Muscle layer of colon (tissue), 2 donors: ENCODE data around the gene BHLHA15.

ENCODE experiments used
- H3K27ac ChIP-seq: one replicate; pipeline ENCODE4 v1.7.0; 2013; ENCODE audit warnings: low read depth, mild to moderate bottlenecking, low read length, moderate library complexity
- H3K27me3 ChIP-seq, 2 donors: one replicate each; pipeline ENCODE4 v1.7.0; 2013; ENCODE audit warnings: low read length in 2 of 2, mild to moderate bottlenecking in 2 of 2; ENCODE audit not compliant: insufficient read depth in 2 of 2, control insufficient read depth in 1 of 2
- H3K36me3 ChIP-seq: one replicate; pipeline ENCODE4 v1.7.0; 2013; ENCODE audit warnings: mild to moderate bottlenecking, low read length; ENCODE audit not compliant: insufficient read depth
- H3K4me1 ChIP-seq: one replicate; pipeline ENCODE4 v1.7.0; 2013; ENCODE audit warnings: mild to moderate bottlenecking, low read length; ENCODE audit not compliant: insufficient read depth
- H3K4me3 ChIP-seq, 2 donors: one replicate each; pipeline ENCODE4 v1.7.0; 2013; ENCODE audit warnings: low read length in 2 of 2, low read depth in 1 of 2, mild to moderate bottlenecking in 1 of 2, moderate library complexity in 1 of 2
- H3K9ac ChIP-seq: one replicate; pipeline ENCODE4 v1.7.0; 2013; ENCODE audit warnings: low read length
- H3K9me3 ChIP-seq: one replicate; pipeline ENCODE4 v1.7.0; 2013; ENCODE audit warnings: mild to moderate bottlenecking, low read length
- donor health status: abdominal sarcoma.
- donor health status: Adenocarcinoma of cecum.

Gene BHLHA15

GRCh38 chr7:98223351-98223897, 12.2 kb downstream of the BHLHA15 start:
- Histone ChIP-seq H3K4me1 (no peaks in the 10 kb centered on the region), H3K9me3 (no peaks in the 10 kb centered on the region), H3K27ac (no peak overlapping the region), H3K9ac (no peak overlapping the region), H3K4me3 (no peak overlapping the region), H3K27me3 (no peaks in the 10 kb centered on the region), H3K36me3 (peaks cover 5% of the 10 kb centered on the region)

GRCh38 chr7:98223898-98224700, 12.9 kb downstream of the BHLHA15 start:
- H3K9ac ChIP-seq, result no peak overlapping the region
- H3K27me3 ChIP-seq, result no peaks in the 10 kb centered on the region
- H3K36me3 ChIP-seq, result peaks cover 5% of the 10 kb centered on the region
- no peaks in the 10 kb centered on the region for H3K4me1 ChIP-seq
- H3K27ac ChIP-seq, result no peak overlapping the region
- H3K9me3 ChIP-seq, result no peaks in the 10 kb centered on the region
- H3K4me3 ChIP-seq, result no peak overlapping the region

GRCh38 chr7:98224701-98225181, 13.5 kb downstream of the BHLHA15 start:
- Histone ChIP-seq H3K9me3 (no peaks in the 10 kb centered on the region), H3K9ac (no peak overlapping the region), H3K4me1 (no peaks in the 10 kb centered on the region), H3K4me3 (no peak overlapping the region), H3K27ac (no peak overlapping the region), H3K36me3 (peaks cover 5% of the 10 kb centered on the region), H3K27me3 (no peaks in the 10 kb centered on the region)

- H3K9me3 ChIP-seq, result no peaks in the 10 kb centered on the region
- no peak overlapping the region for H3K9ac ChIP-seq
- no peak overlapping the region for H3K27ac ChIP-seq
- peaks cover 5% of the 10 kb centered on the region for H3K36me3 ChIP-seq
- no peaks in the 10 kb centered on the region for H3K4me1 ChIP-seq
- no peak overlapping the region for H3K4me3 ChIP-seq
- no peaks in the 10 kb centered on the region for H3K27me3 ChIP-seq
Observed at GRCh38 chr7:98225913-98226614, 14.8 kb downstream of the BHLHA15 start.

- Histone ChIP-seq H3K4me3 (no peak overlapping the region), H3K9me3 (no peaks in the 10 kb centered on the region), H3K27me3 (no peaks in the 10 kb centered on the region), H3K9ac (no peak overlapping the region), H3K4me1 (no peaks in the 10 kb centered on the region), H3K36me3 (peaks cover 5% of the 10 kb centered on the region), H3K27ac (no peak overlapping the region)
Observed at GRCh38 chr7:98227939-98228338, 16.7 kb downstream of the BHLHA15 start.

GRCh38 chr7:98228801-98229200, 17.6 kb downstream of the BHLHA15 start:
- no peak overlapping the region for H3K27ac ChIP-seq
- H3K4me1 ChIP-seq, result no peaks in the 10 kb centered on the region
- no peaks in the 10 kb centered on the region for H3K27me3 ChIP-seq
- H3K4me3 ChIP-seq, result no peak overlapping the region
- no peaks in the 10 kb centered on the region for H3K9me3 ChIP-seq
- H3K36me3 ChIP-seq, result peaks cover 5% of the 10 kb centered on the region
- H3K9ac ChIP-seq, result no peak overlapping the region

GRCh38 chr7:98229441-98229840, 18.2 kb downstream of the BHLHA15 start:
- Histone ChIP-seq H3K36me3 (peaks cover 5% of the 10 kb centered on the region), H3K4me3 (no peak overlapping the region), H3K9ac (no peak overlapping the region), H3K9me3 (no peaks in the 10 kb centered on the region), H3K4me1 (no peaks in the 10 kb centered on the region), H3K27ac (no peak overlapping the region), H3K27me3 (no peaks in the 10 kb centered on the region)

GRCh38 chr7:98229991-98230745, 18.9 kb downstream of the BHLHA15 start:
- H3K27me3 ChIP-seq, result no peaks in the 10 kb centered on the region
- H3K4me3 ChIP-seq, result no peak overlapping the region
- no peak overlapping the region for H3K9ac ChIP-seq
- peaks cover 5% of the 10 kb centered on the region for H3K36me3 ChIP-seq
- H3K9me3 ChIP-seq, result no peaks in the 10 kb centered on the region
- H3K27ac ChIP-seq, result no peak overlapping the region
- H3K4me1 ChIP-seq, result no peaks in the 10 kb centered on the region

GRCh38 chr7:98230746-98231471, 19.7 kb downstream of the BHLHA15 start:
- no peak overlapping the region for H3K27ac ChIP-seq
- no peak overlapping the region for H3K9ac ChIP-seq
- no peak overlapping the region for H3K4me3 ChIP-seq
- H3K36me3 ChIP-seq, result peaks cover 5% of the 10 kb centered on the region
- no peaks in the 10 kb centered on the region for H3K4me1 ChIP-seq
- no peaks in the 10 kb centered on the region for H3K9me3 ChIP-seq
- no peaks in the 10 kb centered on the region for H3K27me3 ChIP-seq

- Histone ChIP-seq H3K4me1 (no peaks in the 10 kb centered on the region), H3K9ac (no peak overlapping the region), H3K27ac (no peak overlapping the region), H3K27me3 (no peaks in the 10 kb centered on the region), H3K36me3 (no peaks in the 10 kb centered on the region), H3K9me3 (no peaks in the 10 kb centered on the region), H3K4me3 (no peak overlapping the region)
Observed at GRCh38 chr7:98231493-98232262, 20.4 kb downstream of the BHLHA15 start.
